Lower leg skin (tissue), 3 donors: ENCODE data around the gene NBPF15.
"Not testable (repeated sequence)": the region's sequence is repeated elsewhere in the genome, so short reads cannot be mapped to it uniquely, and the experiment has no call there.

Experiments
- CTCF ChIP-seq, 3 donors: fragments of 450-650 bp; IDR thresholded peaks; one replicate each; pipeline ENCODE4 v1.5.1; 2016; ENCODE audit warnings: antibody characterized with exemption in 3 of 3, mild to moderate bottlenecking in 3 of 3, moderate library complexity in 2 of 3
- POLR2A ChIP-seq, 2 donors: fragments of 450-650 bp; IDR thresholded peaks; one replicate each; pipeline ENCODE4 v1.6.1; 2016 to 2017; ENCODE audit warnings: antibody characterized with exemption in 2 of 2, mild to moderate bottlenecking in 1 of 2, moderate library complexity in 1 of 2

GRCh38 chr1:144485048-144485993 lies 23.9 kb upstream of the NBPF15 start:
- TF ChIP-seq POLR2A, CTCF (IDR thresholded peaks at IDR 0.05): not testable (repeated sequence)
